ENCODE measurements around the gene TMEM272. TPM values are rescaled to one million over a fixed set of nuclear protein-coding genes. Genes with fewer than 3 reads are reported as not detected.

TMEM272 gene
- total and polyA plus RNA-seq, 2 experiments from 2014 or later, result 0.11 to 0.76 TPM

DNA sequence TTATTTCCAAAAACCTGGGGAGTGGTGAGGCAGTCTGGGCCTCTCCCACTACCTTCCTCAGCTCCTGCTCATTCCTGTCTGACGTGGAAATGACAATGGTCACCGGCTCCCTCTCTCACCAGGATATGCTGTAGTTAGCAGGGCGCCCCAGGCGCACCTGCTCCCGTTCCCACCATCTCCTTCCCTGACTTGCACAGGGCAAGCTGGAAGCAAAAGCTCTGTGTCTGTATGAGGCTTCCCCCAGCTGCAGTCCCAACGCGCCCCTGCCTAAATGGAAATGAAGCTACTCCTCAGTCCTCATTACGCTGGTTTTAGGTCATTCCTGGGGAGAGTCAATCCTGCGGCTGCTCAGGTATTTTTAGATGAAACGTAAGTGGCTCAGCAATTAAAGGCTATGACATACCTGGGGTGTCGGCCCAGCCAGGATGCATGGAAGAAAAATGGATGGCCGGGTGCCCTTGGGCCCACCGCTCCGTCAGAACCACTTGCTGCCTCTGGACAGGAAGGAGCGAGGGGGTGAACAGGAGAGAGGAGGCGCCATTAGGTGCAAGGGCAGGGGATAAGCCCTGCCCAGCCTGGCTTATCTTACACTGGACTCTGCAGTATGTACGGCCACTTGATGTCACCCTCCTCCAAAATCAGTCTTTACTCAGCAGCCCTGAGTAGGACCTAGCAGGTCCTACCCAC lies 73.4 kb downstream of the TMEM272 start:
- no peak overlapping the region for H3K4me2 ChIP-seq
- H3K4me1 ChIP-seq (ENCODE audit: insufficient read depth), result peaks cover 19% of the 10 kb centered on the region
- H3K4me3 ChIP-seq, result no peak overlapping the region
- H3K9me3 Mint-ChIP-seq, result 0 out of 3 replicates have a peak, but pooled peaks cover 3% of the 10 kb centered on the region
- DNase-seq (ENCODE audit: low spot score) (no peak), ATAC-seq (peak; percentile 4; the same call in 2 of the 3 replicates)
- H3K27me3 ChIP-seq (ENCODE audit: insufficient read depth), result no peaks in the 10 kb centered on the region
- no peaks in the 10 kb centered on the region for H4K20me1 ChIP-seq (replicated peaks; ENCODE audit: insufficient read depth)
- H3K36me3 Mint-ChIP-seq (ENCODE audit: low read depth), result peaks cover 3% of the 10 kb centered on the region; the same call in 2 of the 3 replicates
- no peaks in the 10 kb centered on the region for H3K79me2 ChIP-seq (replicated peaks; ENCODE audit: insufficient read depth)
- peak overlapping the region; percentile 9; the same call in 1 of the 2 replicates for H3K27ac Mint-ChIP-seq
- no peak overlapping the region; the same call in 2 of the 3 replicates for H3K4me3 Mint-ChIP-seq
- H3K27me3 Mint-ChIP-seq (ENCODE audit: insufficient read depth, low read depth, poor library complexity), result peaks cover 23% of the 10 kb centered on the region
- H2AFZ ChIP-seq, result no peak overlapping the region
- H3K36me3 ChIP-seq (ENCODE audit: insufficient read depth), result no peaks in the 10 kb centered on the region
- no peak overlapping the region for H3K27ac ChIP-seq (ENCODE audit: low read depth)
- H3F3A ChIP-seq (replicated peaks; ENCODE audit: low read depth), result 0 out of 2 replicates have a peak, but pooled peaks cover 4% of the 10 kb centered on the region
- TF ChIP-seq, protein P1, sequence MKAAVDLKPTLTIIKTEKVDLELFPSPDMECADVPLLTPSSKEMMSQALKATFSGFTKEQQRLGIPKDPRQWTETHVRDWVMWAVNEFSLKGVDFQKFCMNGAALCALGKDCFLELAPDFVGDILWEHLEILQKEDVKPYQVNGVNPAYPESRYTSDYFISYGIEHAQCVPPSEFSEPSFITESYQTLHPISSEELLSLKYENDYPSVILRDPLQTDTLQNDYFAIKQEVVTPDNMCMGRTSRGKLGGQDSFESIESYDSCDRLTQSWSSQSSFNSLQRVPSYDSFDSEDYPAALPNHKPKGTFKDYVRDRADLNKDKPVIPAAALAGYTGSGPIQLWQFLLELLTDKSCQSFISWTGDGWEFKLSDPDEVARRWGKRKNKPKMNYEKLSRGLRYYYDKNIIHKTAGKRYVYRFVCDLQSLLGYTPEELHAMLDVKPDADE (IDR thresholded peaks at IDR 0.05), result no peak
- TF ChIP-seq, protein P2, sequence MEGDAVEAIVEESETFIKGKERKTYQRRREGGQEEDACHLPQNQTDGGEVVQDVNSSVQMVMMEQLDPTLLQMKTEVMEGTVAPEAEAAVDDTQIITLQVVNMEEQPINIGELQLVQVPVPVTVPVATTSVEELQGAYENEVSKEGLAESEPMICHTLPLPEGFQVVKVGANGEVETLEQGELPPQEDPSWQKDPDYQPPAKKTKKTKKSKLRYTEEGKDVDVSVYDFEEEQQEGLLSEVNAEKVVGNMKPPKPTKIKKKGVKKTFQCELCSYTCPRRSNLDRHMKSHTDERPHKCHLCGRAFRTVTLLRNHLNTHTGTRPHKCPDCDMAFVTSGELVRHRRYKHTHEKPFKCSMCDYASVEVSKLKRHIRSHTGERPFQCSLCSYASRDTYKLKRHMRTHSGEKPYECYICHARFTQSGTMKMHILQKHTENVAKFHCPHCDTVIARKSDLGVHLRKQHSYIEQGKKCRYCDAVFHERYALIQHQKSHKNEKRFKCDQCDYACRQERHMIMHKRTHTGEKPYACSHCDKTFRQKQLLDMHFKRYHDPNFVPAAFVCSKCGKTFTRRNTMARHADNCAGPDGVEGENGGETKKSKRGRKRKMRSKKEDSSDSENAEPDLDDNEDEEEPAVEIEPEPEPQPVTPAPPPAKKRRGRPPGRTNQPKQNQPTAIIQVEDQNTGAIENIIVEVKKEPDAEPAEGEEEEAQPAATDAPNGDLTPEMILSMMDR (conservative IDR thresholded peaks at IDR 0.05; ENCODE audit: low read depth in 2 of 2), result peak in 1 of 2 experiments; percentile 26; a peak in 2 of 4 replicates
- H3K9me2 ChIP-seq (ENCODE audit: insufficient read depth), result no peaks in the 10 kb centered on the region
- peaks cover 33% of the 10 kb centered on the region for H3K4me1 Mint-ChIP-seq

DNA sequence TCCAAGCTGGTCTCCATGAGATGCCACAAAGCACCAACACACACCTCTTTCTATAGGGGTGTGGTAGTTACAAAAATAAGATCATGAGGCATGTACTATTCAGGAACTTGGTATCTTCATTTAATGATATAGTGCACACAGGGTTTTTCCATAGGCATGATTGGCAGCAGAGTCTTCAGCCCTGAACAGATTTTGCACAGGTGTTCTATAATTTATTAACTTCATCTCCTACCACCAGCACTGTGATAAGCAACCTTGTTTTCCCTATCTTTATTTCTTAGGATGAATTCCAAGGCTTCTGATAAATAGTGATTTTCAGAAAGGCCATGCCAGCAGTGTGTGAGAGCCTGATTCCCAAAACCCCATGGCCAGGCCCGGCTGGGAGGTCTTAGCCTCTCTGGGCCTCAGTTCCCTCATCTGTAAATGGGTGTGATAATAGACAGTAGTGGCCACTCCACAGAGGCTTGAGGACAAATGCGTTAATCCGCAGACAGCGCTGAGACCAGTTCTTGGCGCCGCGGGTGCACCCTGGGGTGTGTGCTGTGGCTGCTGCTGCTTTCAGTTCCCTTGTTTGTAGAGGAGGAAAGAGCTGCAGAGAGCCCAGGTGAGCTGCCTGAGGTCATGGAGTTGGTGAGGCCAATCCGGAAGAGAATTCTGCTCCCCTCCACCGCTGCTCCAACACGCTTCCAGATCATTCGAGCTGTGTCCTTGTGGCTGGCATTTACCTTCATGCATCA lies 74.1 kb downstream of the TMEM272 start:
- H4K20me1 ChIP-seq (replicated peaks; ENCODE audit: insufficient read depth), result no peaks in the 10 kb centered on the region
- H3K27ac ChIP-seq (ENCODE audit: low read depth), result no peak overlapping the region; the same call in 1 of the 2 replicates
- Mint-ChIP-seq H3K27ac (no peak overlapping the region), H3K27me3 (ENCODE audit: insufficient read depth, low read depth, poor library complexity) (peaks cover 23% of the 10 kb centered on the region), H3K36me3 (ENCODE audit: low read depth) (no peaks in the 10 kb centered on the region; the same call in 2 of the 3 replicates), H3K4me1 (peaks cover 33% of the 10 kb centered on the region), H3K9me3 (no peaks in the 10 kb centered on the region), H3K4me3 (no peak overlapping the region; the same call in 2 of the 3 replicates)
- no peak overlapping the region for H3K4me2 ChIP-seq
- H2AFZ ChIP-seq, result no peak overlapping the region
- H3K4me1 ChIP-seq (ENCODE audit: insufficient read depth), result peaks cover 19% of the 10 kb centered on the region
- 0 out of 2 replicates have a peak, but pooled peaks cover 3% of the 10 kb centered on the region for H3K36me3 ChIP-seq (ENCODE audit: insufficient read depth)
- H3K27me3 ChIP-seq (ENCODE audit: insufficient read depth), result no peaks in the 10 kb centered on the region
- H3K4me3 ChIP-seq, result no peak overlapping the region
- H3K79me2 ChIP-seq (replicated peaks; ENCODE audit: insufficient read depth), result no peaks in the 10 kb centered on the region
- ATAC-seq (no peak; the same call in 2 of the 3 replicates), DNase-seq (ENCODE audit: low spot score) (no peak)
- H3K9me2 ChIP-seq (ENCODE audit: insufficient read depth), result no peaks in the 10 kb centered on the region
- 0 out of 2 replicates have a peak, but pooled peaks cover 4% of the 10 kb centered on the region for H3F3A ChIP-seq (replicated peaks; ENCODE audit: low read depth)
- TF ChIP-seq JUNB (IDR thresholded peaks at IDR 0.05; ENCODE audit: unreplicated experiment) (no peak), NANOG (IDR thresholded peaks at IDR 0.05; ENCODE audit: borderline replicate concordance) (no peak), ZNF331 (CRISPR knock-in tag; IDR thresholded peaks at IDR 0.05; ENCODE audit: low read depth) (no peak), EZH2 (IDR thresholded peaks at IDR 0.05; ENCODE audit: low read depth, unreplicated experiment) (no peak)
- TF ChIP-seq, protein P2 (conservative IDR thresholded peaks at IDR 0.05; ENCODE audit: low read depth in 2 of 2), result no peak

All from GM23338 (cell line).